OCI-LY1 (cell line): ENCODE results near the gene RANBP1.

ENCODE experiments used
- H2AFZ ChIP-seq: fragments of 200-600 bp; sonication (generic), shearing (Covaris generic); 2 replicates; pipeline ENCODE4 v1.6.0; 2014; ENCODE audit warnings: antibody characterized with exemption, mild to moderate bottlenecking, low read length
- H3F3A ChIP-seq: fragments of 200-600 bp; sonication (generic), shearing (Covaris generic); 2 replicates; pipeline ENCODE4 v1.6.0; 2014; ENCODE audit warnings: mild to moderate bottlenecking, antibody characterized with exemption, low read length, moderate library complexity; ENCODE audit not compliant: insufficient read depth
- H3K27ac ChIP-seq: fragments of 200-600 bp; sonication (generic); 2 replicates; pipeline ENCODE4 v1.5.1; 2014; ENCODE audit warnings: low read length, mixed run types, mild to moderate bottlenecking, low read depth; ENCODE audit not compliant: poor library complexity, severe bottlenecking
- H3K27me3 ChIP-seq: fragments of 200-600 bp; sonication (generic); 2 replicates; pipeline ENCODE4 v1.6.0; 2014; ENCODE audit warnings: antibody characterized with exemption, mild to moderate bottlenecking, low read length, moderate library complexity; ENCODE audit not compliant: insufficient read depth
- H3K36me3 ChIP-seq: fragments of 200-600 bp; sonication (generic); 2 replicates; pipeline ENCODE4 v1.6.1; 2014; ENCODE audit warnings: mild to moderate bottlenecking, antibody characterized with exemption, low read length, moderate library complexity, mixed read lengths; ENCODE audit not compliant: insufficient read depth
- H3K4me1 ChIP-seq: fragments of 200-600 bp; sonication (generic); 2 replicates; pipeline ENCODE4 v1.5.1; 2014; ENCODE audit warnings: mild to moderate bottlenecking, low read length, moderate library complexity; ENCODE audit not compliant: insufficient read depth, severe bottlenecking
- H3K4me2 ChIP-seq: fragments of 200-600 bp; sonication (generic), shearing (Covaris generic); 2 replicates; pipeline ENCODE4 v1.6.1; 2014; ENCODE audit warnings: low read length
- H3K4me3 ChIP-seq: fragments of 200-600 bp; sonication (generic); 2 replicates; pipeline ENCODE4 v1.5.1; 2014; ENCODE audit warnings: low read length, low read depth, mild to moderate bottlenecking, mixed read lengths; ENCODE audit not compliant: poor library complexity, severe bottlenecking
- H3K79me2 ChIP-seq: fragments of 200-600 bp; shearing (Covaris generic); 2 replicates; pipeline ENCODE4 v1.6.1; 2016; ENCODE audit warnings: mixed run types, low read length, mixed read lengths; ENCODE audit not compliant: insufficient read depth
- H3K9ac ChIP-seq: fragments of 200-600 bp; sonication (generic), shearing (Covaris generic); 2 replicates; pipeline ENCODE4 v1.6.1; 2014; ENCODE audit warnings: mild to moderate bottlenecking, low read length, mixed read lengths
- H3K9me2 ChIP-seq: fragments of 200-600 bp; sonication (generic), shearing (Covaris generic); 2 replicates; pipeline ENCODE4 v1.6.1; 2014; ENCODE audit warnings: low read depth, mild to moderate bottlenecking, low read length, mixed read lengths
- H3K9me3 ChIP-seq: fragments of 200-600 bp; shearing (Covaris generic); 2 replicates; pipeline ENCODE4 v1.6.1; 2014; ENCODE audit warnings: low read length, mixed read lengths
- H4K20me1 ChIP-seq: fragments of 200-600 bp; sonication (generic), shearing (Covaris generic); 2 replicates; pipeline ENCODE4 v1.6.0; 2016; ENCODE audit warnings: mild to moderate bottlenecking, low read length; ENCODE audit not compliant: insufficient read depth
- EZH2 ChIP-seq: fragments of 200-600 bp; sonication (generic), shearing (Covaris generic); IDR thresholded peaks from 2 replicates; pipeline ENCODE4 v1.8.0; 2017; ENCODE audit warnings: borderline replicate concordance, mixed run types, mild to moderate bottlenecking, antibody characterized with exemption, low read length, moderate library complexity, mixed read lengths
- TF ChIP-seq, protein P1 (sequence below): fragments of 200-600 bp; sonication (generic), shearing (Covaris generic); IDR thresholded peaks from 2 replicates; pipeline ENCODE4 v1.5.1; 2017; ENCODE audit warnings: mild to moderate bottlenecking, antibody characterized with exemption, low read length, moderate library complexity, mixed read lengths

Gene RANBP1

DNA sequence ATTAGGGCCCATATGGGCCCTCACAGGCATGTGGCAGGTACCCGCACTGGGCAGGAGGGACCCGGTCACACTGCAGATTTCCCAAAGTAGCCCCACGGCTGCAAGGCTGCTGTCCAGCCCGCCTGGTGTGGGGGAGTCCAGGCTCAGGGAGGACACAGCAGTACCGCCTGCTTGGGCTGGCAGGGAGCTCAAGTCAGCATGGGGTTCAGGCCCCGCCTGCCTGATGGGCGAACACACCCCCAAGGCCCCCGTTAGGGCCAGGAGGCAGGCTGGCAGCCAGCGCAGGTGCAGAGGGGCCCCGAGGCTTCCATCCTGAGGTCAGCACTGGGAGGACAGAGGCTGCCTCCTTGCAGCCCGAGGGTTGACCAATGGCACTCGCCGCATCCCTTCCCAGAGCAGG is 21.2 kb downstream of the RANBP1 start:
- no peaks in the 10 kb centered on the region for H3K27me3 ChIP-seq
- no peak overlapping the region for H3K4me3 ChIP-seq
- no peak overlapping the region for H3K9ac ChIP-seq
- TF ChIP-seq, protein P1, sequence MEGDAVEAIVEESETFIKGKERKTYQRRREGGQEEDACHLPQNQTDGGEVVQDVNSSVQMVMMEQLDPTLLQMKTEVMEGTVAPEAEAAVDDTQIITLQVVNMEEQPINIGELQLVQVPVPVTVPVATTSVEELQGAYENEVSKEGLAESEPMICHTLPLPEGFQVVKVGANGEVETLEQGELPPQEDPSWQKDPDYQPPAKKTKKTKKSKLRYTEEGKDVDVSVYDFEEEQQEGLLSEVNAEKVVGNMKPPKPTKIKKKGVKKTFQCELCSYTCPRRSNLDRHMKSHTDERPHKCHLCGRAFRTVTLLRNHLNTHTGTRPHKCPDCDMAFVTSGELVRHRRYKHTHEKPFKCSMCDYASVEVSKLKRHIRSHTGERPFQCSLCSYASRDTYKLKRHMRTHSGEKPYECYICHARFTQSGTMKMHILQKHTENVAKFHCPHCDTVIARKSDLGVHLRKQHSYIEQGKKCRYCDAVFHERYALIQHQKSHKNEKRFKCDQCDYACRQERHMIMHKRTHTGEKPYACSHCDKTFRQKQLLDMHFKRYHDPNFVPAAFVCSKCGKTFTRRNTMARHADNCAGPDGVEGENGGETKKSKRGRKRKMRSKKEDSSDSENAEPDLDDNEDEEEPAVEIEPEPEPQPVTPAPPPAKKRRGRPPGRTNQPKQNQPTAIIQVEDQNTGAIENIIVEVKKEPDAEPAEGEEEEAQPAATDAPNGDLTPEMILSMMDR = no peak
- no peak for TF ChIP-seq EZH2
- H2AFZ ChIP-seq = no peak overlapping the region
- no peaks in the 10 kb centered on the region for H3K9me3 ChIP-seq
- no peak overlapping the region for H3K27ac ChIP-seq
- H3K9me2 ChIP-seq = no peaks in the 10 kb centered on the region
- no peaks in the 10 kb centered on the region for H4K20me1 ChIP-seq
- H3K36me3 ChIP-seq = no peaks in the 10 kb centered on the region
- H3K4me1 ChIP-seq = peaks cover 18% of the 10 kb centered on the region
- no peak overlapping the region for H3K4me2 ChIP-seq
- H3F3A ChIP-seq = no peaks in the 10 kb centered on the region
- H3K79me2 ChIP-seq = no peaks in the 10 kb centered on the region

DNA sequence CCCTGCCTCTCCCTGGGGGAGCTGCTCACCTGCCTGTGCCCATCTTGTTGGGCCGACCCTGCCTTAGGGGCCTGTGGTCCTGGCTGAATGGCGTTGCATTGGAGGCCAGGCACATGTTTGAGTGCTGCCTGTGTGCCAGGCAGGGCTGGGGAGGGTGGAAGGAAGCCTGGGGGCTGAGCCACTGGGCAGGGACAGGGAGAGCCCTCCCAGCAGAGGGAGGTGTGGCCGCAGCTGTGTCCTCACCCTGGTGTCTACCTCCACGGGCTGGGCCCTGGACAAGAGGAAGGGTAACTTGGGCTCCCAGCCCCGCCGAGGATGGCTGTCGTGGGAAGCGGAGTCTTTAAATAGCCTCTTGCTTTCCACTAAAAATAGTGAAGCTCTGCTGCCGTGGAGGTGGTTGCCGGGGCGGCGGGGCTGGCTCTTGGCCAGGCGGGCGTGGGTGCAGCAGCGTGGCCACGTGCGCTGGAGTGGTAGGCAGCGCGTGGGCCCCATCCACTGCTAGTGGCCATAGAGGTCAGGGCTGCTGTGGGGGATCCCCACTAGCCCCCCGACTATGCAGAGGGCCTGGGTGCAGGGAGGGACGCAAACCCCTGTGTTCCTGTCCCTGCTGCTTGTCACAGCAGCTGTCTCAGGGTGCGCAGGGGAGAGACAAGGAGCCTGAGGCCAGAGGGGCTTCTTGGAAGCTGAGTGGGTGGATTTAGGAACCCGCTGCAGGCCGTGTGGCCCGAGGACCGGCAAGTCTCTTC is 21.9 kb downstream of the RANBP1 start:
- no peaks in the 10 kb centered on the region for H3F3A ChIP-seq
- H3K4me3 ChIP-seq = no peak overlapping the region
- no peaks in the 10 kb centered on the region for H3K27me3 ChIP-seq
- H3K36me3 ChIP-seq = no peaks in the 10 kb centered on the region
- H3K9me2 ChIP-seq = no peaks in the 10 kb centered on the region
- H3K9me3 ChIP-seq = no peaks in the 10 kb centered on the region
- H3K4me1 ChIP-seq = peaks cover 18% of the 10 kb centered on the region
- H3K79me2 ChIP-seq = no peaks in the 10 kb centered on the region
- H3K27ac ChIP-seq = no peak overlapping the region
- H4K20me1 ChIP-seq = no peaks in the 10 kb centered on the region
- no peak overlapping the region for H3K4me2 ChIP-seq
- no peak overlapping the region for H3K9ac ChIP-seq
- no peak overlapping the region for H2AFZ ChIP-seq
- no peak for TF ChIP-seq EZH2
- TF ChIP-seq, protein P1 = no peak

DNA sequence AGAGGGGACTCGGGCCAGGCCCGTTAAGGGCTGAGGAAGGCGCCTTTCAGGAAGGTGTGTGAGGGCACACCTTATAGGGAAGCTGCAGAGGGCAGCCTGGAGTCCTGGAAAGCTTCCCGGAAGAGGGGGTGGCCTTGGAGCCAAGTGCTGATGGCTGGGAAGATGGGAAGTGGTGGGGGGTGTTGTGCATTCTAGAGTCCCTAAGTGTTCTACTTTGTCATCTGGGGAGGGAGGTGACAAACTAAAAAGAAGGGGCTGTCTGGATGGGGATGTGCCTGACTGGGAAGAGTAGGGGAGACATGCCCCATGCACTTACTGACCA is 22.5 kb downstream of the RANBP1 start:
- Histone ChIP-seq H3K4me3 (no peak overlapping the region), H3K9me2 (no peaks in the 10 kb centered on the region), H2AFZ (no peak overlapping the region), H4K20me1 (no peaks in the 10 kb centered on the region), H3K27ac (no peak overlapping the region), H3K9ac (no peak overlapping the region), H3K79me2 (no peaks in the 10 kb centered on the region), H3K9me3 (no peaks in the 10 kb centered on the region), H3K4me2 (no peak overlapping the region), H3K36me3 (no peaks in the 10 kb centered on the region), H3K27me3 (no peaks in the 10 kb centered on the region), H3K4me1 (peaks cover 18% of the 10 kb centered on the region), H3F3A (no peaks in the 10 kb centered on the region)
- TF ChIP-seq, protein P1 = no peak
- TF ChIP-seq EZH2 = no peak
